A673 (cell line): ENCODE measurements around the gene CARMIL1. TPM values are rescaled to one million over a fixed set of nuclear protein-coding genes. Genes with fewer than 3 reads are reported as not detected.

Source experiments
- BruUV-seq: library from RNA; stranded (reverse); fragments of 400-500 nt; replicated peaks from 2 replicates; lab custom pipeline; 2021; lab: Mats Ljungman, UMichigan
- CTCF ChIA-PET: fragments of 300-600 bp; sonication (Branson Sonifier 250); formaldehyde crosslinking; loops from one replicate; lab custom pipeline; 2022; ENCODE audit warnings: antibody characterized with exemption; lab: Charles Lee
- POLR2A ChIA-PET: fragments of 300-600 bp; sonication (Branson Sonifier 250); formaldehyde crosslinking; loops from one replicate; lab custom pipeline; 2022; ENCODE audit warnings: antibody characterized with exemption; ENCODE audit not compliant: low non-redundant PET; lab: Charles Lee
- DNase-seq: peaks from one replicate; pipeline ENCODE4 v3.0.0-alpha.2; 2015; ENCODE audit warnings: low spot score
- H3K27ac ChIP-seq: fragments of 200-600 bp; sonication (generic); 2 replicates; pipeline ENCODE4 v1.5.1; 2016; ENCODE audit warnings: mixed run types, low read depth, mild to moderate bottlenecking, mixed read lengths, antibody characterized with exemption, low read length; ENCODE audit not compliant: poor library complexity, severe bottlenecking
- H3K27me3 ChIP-seq: fragments of 200-600 bp; sonication (generic); replicated peaks from 2 replicates; pipeline ENCODE4 v1.6.1; 2017; ENCODE audit warnings: mixed run types, low read depth, mild to moderate bottlenecking, mixed read lengths, antibody characterized with exemption, low read length; ENCODE audit not compliant: insufficient read depth, poor library complexity
- H3K36me3 ChIP-seq: fragments of 200-600 bp; sonication (generic); 2 replicates; pipeline ENCODE4 v1.6.1; 2016; ENCODE audit warnings: mixed run types, mild to moderate bottlenecking, mixed read lengths, antibody characterized with exemption, low read length; ENCODE audit not compliant: insufficient read depth, poor library complexity, severe bottlenecking
- H3K4me1 ChIP-seq: fragments of 200-600 bp; sonication (generic); 2 replicates; pipeline ENCODE4 v1.6.1; 2017; ENCODE audit warnings: mixed run types, mild to moderate bottlenecking, mixed read lengths, antibody characterized with exemption, low read length; ENCODE audit not compliant: insufficient read depth, poor library complexity, severe bottlenecking
- H3K4me3 ChIP-seq: fragments of 200-600 bp; sonication (generic); 2 replicates; pipeline ENCODE4 v1.5.1; 2016; ENCODE audit warnings: low read depth, mixed run types, mild to moderate bottlenecking, mixed read lengths, low read length; ENCODE audit not compliant: poor library complexity, severe bottlenecking
- H3K9me3 ChIP-seq: fragments of 200-600 bp; sonication (generic); 2 replicates; pipeline ENCODE4 v1.6.1; 2016; ENCODE audit warnings: mixed run types, low read depth, mild to moderate bottlenecking, mixed read lengths, antibody characterized with exemption, low read length; ENCODE audit not compliant: poor library complexity, severe bottlenecking
- EZH2 ChIP-seq: fragments of 200-600 bp; sonication (generic); IDR thresholded peaks from 2 replicates; pipeline ENCODE4 v1.6.1; 2017; ENCODE audit warnings: borderline replicate concordance, low read depth, mild to moderate bottlenecking, mixed read lengths, antibody characterized with exemption, low read length; ENCODE audit not compliant: poor library complexity, severe bottlenecking
- intact Hi-C: fragments of 100-400 bp; cut with micrococcal nuclease; formaldehyde crosslinking; loops from one replicate; pipeline ENCODE4 v1.10.0; 2022; ENCODE audit not compliant: unreplicated experiment
- total RNA-seq: library from RNA; stranded (reverse); gene quantifications from 2 replicates; pipeline ENCODE4 v1.2.3, GENCODE V29; 2021
- TF ChIP-seq, protein P1 (sequence below): fragments of 300-800, 200-600 bp; sonication (generic); conservative IDR thresholded peaks from 2 replicates; pipeline ENCODE4 v1.5.1; 2017; ENCODE audit warnings: low read depth, mild to moderate bottlenecking, antibody characterized with exemption, low read length, moderate library complexity, mixed read lengths

The CARMIL1 gene
- total RNA-seq, 1 experiment from 2014 or later: 7.2 TPM

DNA sequence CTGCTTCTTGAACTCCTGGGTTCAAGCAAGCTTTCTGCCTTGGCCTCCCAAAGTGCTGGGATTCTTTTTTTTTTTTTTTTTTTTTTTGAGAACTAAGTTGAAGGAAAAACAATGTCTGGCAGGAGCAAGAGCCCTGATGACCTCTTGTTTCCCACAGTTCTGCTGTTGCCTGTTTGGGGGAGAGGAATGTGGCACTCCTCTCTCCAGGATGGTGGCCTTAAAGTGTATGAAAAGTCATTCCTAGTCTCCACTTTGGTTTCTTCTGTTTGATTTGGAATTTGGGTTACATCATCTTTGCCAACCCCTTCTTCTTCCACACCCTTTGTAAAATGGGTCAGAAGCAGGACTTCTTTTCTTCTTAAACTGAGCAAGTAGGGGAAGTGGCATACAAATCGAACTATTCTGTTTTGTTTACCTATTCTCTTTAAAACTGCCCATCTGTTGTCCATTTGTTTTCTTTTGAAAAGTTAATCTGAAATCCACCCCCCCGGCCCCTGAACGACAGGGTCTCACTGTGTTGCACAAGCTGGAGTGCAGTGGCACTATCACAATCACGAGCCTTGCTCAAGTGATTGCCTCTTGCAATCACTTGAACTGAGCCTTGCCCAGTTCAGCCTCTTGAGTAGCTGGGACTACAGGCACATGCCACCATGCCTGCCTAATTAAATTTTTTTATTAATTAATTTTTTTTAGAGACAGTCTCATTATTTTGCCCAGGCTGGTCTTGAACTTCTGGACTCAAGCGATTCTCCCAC, 11.3 kb downstream of the CARMIL1 start:
- CTCF ChIA-PET: no interaction called here
- intact Hi-C loops: no loop called here
- no peaks in the 10 kb centered on the region for H3K27me3 ChIP-seq
- H3K4me1 ChIP-seq: no peaks in the 10 kb centered on the region
- no peak overlapping the region for H3K27ac ChIP-seq
- H3K4me3 ChIP-seq: no peak overlapping the region
- no peaks in the 10 kb centered on the region for H3K36me3 ChIP-seq
- no peak for DNase-seq
- no peaks in the 10 kb centered on the region for H3K9me3 ChIP-seq
- POLR2A ChIA-PET: no interaction called here
- TF ChIP-seq, protein P1, sequence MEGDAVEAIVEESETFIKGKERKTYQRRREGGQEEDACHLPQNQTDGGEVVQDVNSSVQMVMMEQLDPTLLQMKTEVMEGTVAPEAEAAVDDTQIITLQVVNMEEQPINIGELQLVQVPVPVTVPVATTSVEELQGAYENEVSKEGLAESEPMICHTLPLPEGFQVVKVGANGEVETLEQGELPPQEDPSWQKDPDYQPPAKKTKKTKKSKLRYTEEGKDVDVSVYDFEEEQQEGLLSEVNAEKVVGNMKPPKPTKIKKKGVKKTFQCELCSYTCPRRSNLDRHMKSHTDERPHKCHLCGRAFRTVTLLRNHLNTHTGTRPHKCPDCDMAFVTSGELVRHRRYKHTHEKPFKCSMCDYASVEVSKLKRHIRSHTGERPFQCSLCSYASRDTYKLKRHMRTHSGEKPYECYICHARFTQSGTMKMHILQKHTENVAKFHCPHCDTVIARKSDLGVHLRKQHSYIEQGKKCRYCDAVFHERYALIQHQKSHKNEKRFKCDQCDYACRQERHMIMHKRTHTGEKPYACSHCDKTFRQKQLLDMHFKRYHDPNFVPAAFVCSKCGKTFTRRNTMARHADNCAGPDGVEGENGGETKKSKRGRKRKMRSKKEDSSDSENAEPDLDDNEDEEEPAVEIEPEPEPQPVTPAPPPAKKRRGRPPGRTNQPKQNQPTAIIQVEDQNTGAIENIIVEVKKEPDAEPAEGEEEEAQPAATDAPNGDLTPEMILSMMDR: no peak
- no peak for TF ChIP-seq EZH2
- BruUV-seq: no TSS peak

DNA sequence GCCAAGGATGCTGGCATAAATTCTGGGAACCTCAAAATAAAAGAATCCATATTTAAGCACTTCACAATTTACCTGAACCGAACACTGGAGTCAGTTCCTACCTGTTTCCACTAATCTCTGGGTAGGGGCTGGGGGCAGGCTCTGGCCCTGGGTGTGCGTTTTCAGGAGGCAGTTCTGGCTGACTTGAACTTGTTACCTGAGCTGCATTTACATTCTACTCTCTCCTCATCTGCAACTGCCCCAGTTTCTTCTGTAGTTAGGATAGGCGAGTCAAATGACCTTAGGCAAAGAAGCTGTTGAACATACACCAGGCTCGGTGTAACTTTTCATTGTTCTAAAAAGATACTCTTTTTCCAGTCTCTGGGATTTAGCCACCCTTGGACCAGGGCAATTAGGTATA, 13.2 kb downstream of the CARMIL1 start:
- ChIA-PET POLR2A (no interaction called here), CTCF (no interaction called here)
- H3K9me3 ChIP-seq: no peaks in the 10 kb centered on the region
- H3K4me1 ChIP-seq: no peaks in the 10 kb centered on the region
- no TSS peak for BruUV-seq
- no peaks in the 10 kb centered on the region for H3K36me3 ChIP-seq
- TF ChIP-seq, protein P1: no peak
- TF ChIP-seq EZH2: no peak
- H3K27ac ChIP-seq: no peak overlapping the region
- intact Hi-C loops: no loop called here
- DNase-seq: no peak
- H3K27me3 ChIP-seq: no peaks in the 10 kb centered on the region
- H3K4me3 ChIP-seq: no peak overlapping the region

DNA sequence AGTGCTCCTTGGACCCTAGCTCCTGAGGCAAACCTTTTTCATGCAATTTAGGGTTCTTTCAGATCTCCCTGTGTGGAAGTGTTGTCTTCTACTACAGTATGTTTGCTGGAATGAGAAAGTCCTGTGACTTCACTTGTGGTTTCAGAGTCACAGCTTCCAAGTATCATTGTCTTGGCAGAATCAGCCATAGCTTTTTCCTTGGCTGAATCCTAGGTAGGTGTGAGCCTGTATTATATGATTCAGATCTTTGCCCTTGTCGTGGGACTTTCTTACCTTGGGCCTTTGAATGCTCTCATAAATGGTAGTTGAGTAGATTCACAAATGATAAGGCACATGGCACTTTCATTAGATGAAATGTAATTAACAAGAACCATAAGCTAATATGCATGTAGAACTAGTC, 16.5 kb downstream of the CARMIL1 start:
- no peak overlapping the region for H3K27ac ChIP-seq

More for the DNA sequence above, 16.5 kb downstream of the CARMIL1 start:
- ChIA-PET POLR2A (interaction anchor here (0.6 kb wide), 1 partner anchor 17 kb away, joined by 4 read pairs; no protein-coding TSS in a partner anchor), CTCF (no interaction called here)
- no TSS peak for BruUV-seq
- Histone ChIP-seq H3K9me3 (no peaks in the 10 kb centered on the region), H3K4me3 (no peak overlapping the region), H3K4me1 (no peaks in the 10 kb centered on the region), H3K27me3 (no peaks in the 10 kb centered on the region), H3K36me3 (no peaks in the 10 kb centered on the region)
- intact Hi-C loops: no loop called here
- DNase-seq: no peak
- no peak for TF ChIP-seq EZH2
- TF ChIP-seq, protein P1: no peak
